Measurements from ENCODE around the gene SLIT3. TPM values are rescaled to one million over a fixed set of nuclear protein-coding genes. Genes with fewer than 3 reads are reported as not detected.

The SLIT3 gene
- total RNA-seq, 1 donor from 2014 or later = 52.8 TPM

GRCh38 chr5:169133531-169133930 lies 167.4 kb downstream of the SLIT3 start:
- H3K36me3 ChIP-seq = no peaks in the 10 kb centered on the region
- intact Hi-C loops (cut with DNase I) = no loop called here
- no peak overlapping the region for H3K4me3 ChIP-seq
- no peak for DNase-seq (ENCODE audit: extremely low spot score in 2 of 2)
- no peak overlapping the region for H3K27ac ChIP-seq
- H3K27me3 ChIP-seq = no peaks in the 10 kb centered on the region
- no peak for TF ChIP-seq POLR2A (IDR thresholded peaks at IDR 0.05)
- no peak for TF ChIP-seq CTCF (IDR thresholded peaks at IDR 0.05)
- TF ChIP-seq POLR2AphosphoS5 (IDR thresholded peaks at IDR 0.05; ENCODE audit: insufficient read depth in 1 of 2, low read depth in 1 of 2) = no peak
- no peaks in the 10 kb centered on the region for H3K9me3 ChIP-seq
- H3K4me1 ChIP-seq = no peaks in the 10 kb centered on the region

GRCh38 chr5:169132302-169132660 lies 168.7 kb downstream of the SLIT3 start:
- Histone ChIP-seq H3K36me3 (no peaks in the 10 kb centered on the region), H3K4me1 (no peaks in the 10 kb centered on the region), H3K4me3 (no peak overlapping the region), H3K27me3 (no peaks in the 10 kb centered on the region), H3K27ac (no peak overlapping the region), H3K9me3 (no peaks in the 10 kb centered on the region)
- TF ChIP-seq POLR2A (IDR thresholded peaks at IDR 0.05) = no peak
- TF ChIP-seq POLR2AphosphoS5 (IDR thresholded peaks at IDR 0.05; ENCODE audit: insufficient read depth in 1 of 2, low read depth in 1 of 2) = no peak
- TF ChIP-seq CTCF (IDR thresholded peaks at IDR 0.05) = no peak
- intact Hi-C loops (cut with DNase I) = no loop called here
- DNase-seq (ENCODE audit: extremely low spot score in 2 of 2) = no peak

- intact Hi-C loops (cut with DNase I) = no loop called here
- no peaks in the 10 kb centered on the region for H3K36me3 ChIP-seq
- H3K9me3 ChIP-seq = no peaks in the 10 kb centered on the region
- no peak overlapping the region for H3K27ac ChIP-seq
- TF ChIP-seq POLR2AphosphoS5 (IDR thresholded peaks at IDR 0.05; ENCODE audit: insufficient read depth in 1 of 2, low read depth in 1 of 2) (no peak), CTCF (IDR thresholded peaks at IDR 0.05) (no peak), POLR2A (IDR thresholded peaks at IDR 0.05) (no peak)
- no peak for DNase-seq (ENCODE audit: extremely low spot score in 2 of 2)
- no peak overlapping the region for H3K4me3 ChIP-seq
- no peaks in the 10 kb centered on the region for H3K4me1 ChIP-seq
- H3K27me3 ChIP-seq = no peaks in the 10 kb centered on the region
Measured at GRCh38 chr5:169131616-169132301, 169.2 kb downstream of the SLIT3 start.

- no peak for DNase-seq (ENCODE audit: extremely low spot score in 2 of 2)
- Histone ChIP-seq H3K4me1 (no peaks in the 10 kb centered on the region), H3K4me3 (no peak overlapping the region), H3K27ac (no peak overlapping the region), H3K27me3 (no peaks in the 10 kb centered on the region), H3K36me3 (no peaks in the 10 kb centered on the region), H3K9me3 (no peaks in the 10 kb centered on the region)
- TF ChIP-seq POLR2A (IDR thresholded peaks at IDR 0.05) = no peak
- TF ChIP-seq POLR2AphosphoS5 (IDR thresholded peaks at IDR 0.05; ENCODE audit: insufficient read depth in 1 of 2, low read depth in 1 of 2) = no peak
- TF ChIP-seq CTCF (IDR thresholded peaks at IDR 0.05) = no peak
- intact Hi-C loops (cut with DNase I) = no loop called here
Measured at GRCh38 chr5:169128679-169129078, 172.3 kb downstream of the SLIT3 start.

- Histone ChIP-seq H3K4me3 (no peak overlapping the region), H3K27ac (no peak overlapping the region), H3K4me1 (no peaks in the 10 kb centered on the region), H3K9me3 (no peaks in the 10 kb centered on the region), H3K36me3 (no peaks in the 10 kb centered on the region), H3K27me3 (no peaks in the 10 kb centered on the region)
- TF ChIP-seq POLR2AphosphoS5 (IDR thresholded peaks at IDR 0.05; ENCODE audit: insufficient read depth in 1 of 2, low read depth in 1 of 2) = no peak
- intact Hi-C loops (cut with DNase I) = no loop called here
- DNase-seq (ENCODE audit: extremely low spot score in 2 of 2) = no peak
Measured at GRCh38 chr5:169127431-169127830, 173.5 kb downstream of the SLIT3 start.
